HUES6 (cell line): ENCODE measurements around the gene UNC5C.
A peak's percentile ranks its signal among the peaks of the same experiment; 100 is the strongest.

Experiments
- H3K27ac ChIP-seq: 2 replicates; pipeline ENCODE4 v1.7.0; 2013; ENCODE audit warnings: low read depth, mild to moderate bottlenecking, low read length, inconsistent platforms
- H3K27me3 ChIP-seq: 2 replicates; pipeline ENCODE4 v1.6.1; 2013; ENCODE audit warnings: low read length; ENCODE audit not compliant: control insufficient read depth, insufficient read depth
- H3K36me3 ChIP-seq: 2 replicates; pipeline ENCODE4 v1.6.1; 2013; ENCODE audit warnings: low read length; ENCODE audit not compliant: control insufficient read depth, insufficient read depth
- H3K4me1 ChIP-seq: 2 replicates; pipeline ENCODE4 v1.6.1; 2013; ENCODE audit warnings: low read length; ENCODE audit not compliant: control insufficient read depth, insufficient read depth
- H3K4me3 ChIP-seq: 2 replicates; pipeline ENCODE4 v1.5.1; 2013; ENCODE audit warnings: low read depth, low read length
- H3K9ac ChIP-seq: one replicate; pipeline ENCODE4 v1.6.1; 2013; ENCODE audit warnings: mild to moderate bottlenecking, low read length
- H3K9me3 ChIP-seq: 2 replicates; pipeline ENCODE4 v1.6.1; 2013; ENCODE audit warnings: low read depth, low read length; ENCODE audit not compliant: control insufficient read depth, insufficient read depth

Gene UNC5C

GRCh38 chr4:95545546-95545945 lies 3.2 kb downstream of the UNC5C start:
- Histone ChIP-seq H3K4me3 (peak overlapping the region; percentile 68; the same call in 1 of the 2 replicates), H3K27me3 (peaks cover 65% of the 10 kb centered on the region), H3K36me3 (no peaks in the 10 kb centered on the region)

GRCh38 chr4:95544113-95545103 lies 4.4 kb downstream of the UNC5C start:
- H3K27ac ChIP-seq = no peak overlapping the region
- peaks cover 54% of the 10 kb centered on the region for H3K27me3 ChIP-seq
- no peaks in the 10 kb centered on the region for H3K9me3 ChIP-seq
- H3K36me3 ChIP-seq = no peaks in the 10 kb centered on the region
- H3K4me1 ChIP-seq = no peaks in the 10 kb centered on the region; the same call in 1 of the 2 replicates
- no peak overlapping the region for H3K4me3 ChIP-seq
- H3K9ac ChIP-seq = no peak overlapping the region

More at GRCh38 chr4:95545546-95545945, 3.2 kb downstream of the UNC5C start:
- no peaks in the 10 kb centered on the region for H3K9me3 ChIP-seq
- H3K27ac ChIP-seq = no peak overlapping the region
- no peaks in the 10 kb centered on the region; the same call in 1 of the 2 replicates for H3K4me1 ChIP-seq
- peak overlapping the region; percentile 82 for H3K9ac ChIP-seq

GRCh38 chr4:95541889-95542607 lies 6.7 kb downstream of the UNC5C start:
- Histone ChIP-seq H3K27me3 (peaks cover 31% of the 10 kb centered on the region), H3K36me3 (no peaks in the 10 kb centered on the region), H3K4me1 (no peaks in the 10 kb centered on the region; the same call in 1 of the 2 replicates), H3K4me3 (no peak overlapping the region), H3K27ac (no peak overlapping the region), H3K9me3 (no peaks in the 10 kb centered on the region), H3K9ac (no peak overlapping the region)

DNA sequence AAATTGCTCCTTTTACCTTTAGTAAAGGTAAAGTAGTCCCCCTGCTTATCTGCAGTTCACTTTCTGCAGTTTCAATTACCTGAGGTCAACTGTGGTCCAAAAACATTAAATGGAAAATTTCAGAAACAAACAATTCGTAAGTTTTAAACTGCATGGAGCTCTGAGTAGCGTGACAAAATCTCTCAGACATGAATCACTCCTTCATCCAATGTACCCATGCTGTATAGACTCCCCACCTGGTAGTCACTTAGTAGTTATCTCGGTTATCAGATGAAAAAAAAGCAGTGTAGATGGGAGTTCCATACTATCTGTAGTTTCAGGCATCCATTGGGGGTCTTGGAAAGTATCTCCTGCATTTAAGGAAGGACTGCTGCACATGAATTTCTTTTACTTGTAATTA lies 7.7 kb downstream of the UNC5C start:
- H3K27ac ChIP-seq = no peak overlapping the region
- no peak overlapping the region for H3K9ac ChIP-seq
- no peaks in the 10 kb centered on the region for H3K9me3 ChIP-seq
- H3K4me3 ChIP-seq = no peak overlapping the region
- no peaks in the 10 kb centered on the region for H3K36me3 ChIP-seq
- H3K4me1 ChIP-seq = no peaks in the 10 kb centered on the region; the same call in 1 of the 2 replicates
- peaks cover 21% of the 10 kb centered on the region for H3K27me3 ChIP-seq

GRCh38 chr4:95540227-95540626 lies 8.5 kb downstream of the UNC5C start:
- Histone ChIP-seq H3K9me3 (no peaks in the 10 kb centered on the region), H3K27ac (no peak overlapping the region), H3K36me3 (no peaks in the 10 kb centered on the region), H3K4me3 (no peak overlapping the region), H3K27me3 (peaks cover 13% of the 10 kb centered on the region; the same call in 1 of the 2 replicates), H3K9ac (no peak overlapping the region), H3K4me1 (no peaks in the 10 kb centered on the region; the same call in 1 of the 2 replicates)

DNA sequence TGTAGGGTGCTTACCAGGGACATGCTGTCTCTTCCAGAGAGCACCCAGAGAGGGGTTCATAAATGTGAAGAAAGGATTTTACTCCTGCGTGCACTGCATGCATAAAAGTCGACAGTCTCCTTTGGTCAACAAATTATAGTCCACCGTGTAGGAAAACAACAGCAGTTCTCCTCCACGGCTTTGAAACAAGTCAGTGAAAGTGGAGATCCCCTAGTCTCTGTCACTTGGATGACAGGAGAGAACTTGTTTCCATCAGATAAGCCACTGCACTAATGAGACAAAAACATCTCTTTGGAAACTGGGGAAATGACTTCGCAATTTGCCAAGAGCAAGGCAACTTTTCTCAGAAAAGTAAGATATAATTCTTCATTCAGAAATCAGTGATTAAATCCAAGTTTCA lies 9.7 kb downstream of the UNC5C start:
- H3K9ac ChIP-seq = no peak overlapping the region
- no peaks in the 10 kb centered on the region; the same call in 1 of the 2 replicates for H3K4me1 ChIP-seq
- H3K36me3 ChIP-seq = no peaks in the 10 kb centered on the region
- no peak overlapping the region for H3K27ac ChIP-seq
- H3K9me3 ChIP-seq = no peaks in the 10 kb centered on the region
- H3K27me3 ChIP-seq = 0 out of 2 replicates have a peak, but pooled peaks cover 6% of the 10 kb centered on the region
- H3K4me3 ChIP-seq = no peak overlapping the region

DNA sequence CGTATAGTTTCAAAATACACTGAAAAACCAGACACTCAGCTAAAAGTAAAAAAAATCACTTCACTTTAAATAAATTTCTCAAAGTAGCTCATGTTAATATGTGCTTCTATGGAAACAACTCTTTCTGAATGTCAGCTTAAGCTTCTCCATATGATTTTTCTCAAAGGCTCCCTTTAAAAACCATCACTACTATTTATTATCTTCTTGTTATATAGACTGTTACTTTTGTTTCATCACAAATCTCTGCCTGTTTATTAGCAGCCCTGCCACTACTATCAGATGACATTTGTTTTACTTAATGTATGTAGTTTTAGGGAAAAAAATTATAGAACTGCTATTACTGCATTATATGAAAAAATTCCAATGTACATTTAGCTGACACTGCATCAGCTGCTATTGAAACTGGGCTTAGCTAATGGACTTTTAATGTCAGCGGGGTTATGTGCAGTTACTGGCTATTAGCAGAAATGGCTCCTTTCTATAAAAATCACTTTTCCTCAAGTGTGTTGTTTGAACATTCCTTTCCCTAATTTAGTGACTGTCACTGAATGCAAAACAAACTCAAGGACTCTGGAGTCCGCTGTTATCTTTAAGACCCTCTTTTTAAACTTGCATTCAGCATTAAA lies 10.8 kb downstream of the UNC5C start:
- H3K9me3 ChIP-seq = no peaks in the 10 kb centered on the region
- H3K36me3 ChIP-seq = no peaks in the 10 kb centered on the region
- no peak overlapping the region for H3K9ac ChIP-seq
- H3K27me3 ChIP-seq = no peaks in the 10 kb centered on the region
- H3K4me1 ChIP-seq = no peaks in the 10 kb centered on the region; the same call in 1 of the 2 replicates
- no peak overlapping the region for H3K27ac ChIP-seq
- no peak overlapping the region for H3K4me3 ChIP-seq

GRCh38 chr4:95537191-95537590 lies 11.6 kb downstream of the UNC5C start:
- Histone ChIP-seq H3K27ac (no peak overlapping the region), H3K9ac (no peak overlapping the region), H3K4me3 (no peak overlapping the region), H3K36me3 (no peaks in the 10 kb centered on the region), H3K9me3 (no peaks in the 10 kb centered on the region), H3K4me1 (no peaks in the 10 kb centered on the region; the same call in 1 of the 2 replicates), H3K27me3 (no peaks in the 10 kb centered on the region)

- H3K27ac ChIP-seq = no peak overlapping the region
- H3K4me1 ChIP-seq = no peaks in the 10 kb centered on the region; the same call in 1 of the 2 replicates
- H3K9me3 ChIP-seq = no peaks in the 10 kb centered on the region
- H3K36me3 ChIP-seq = no peaks in the 10 kb centered on the region
- no peak overlapping the region for H3K9ac ChIP-seq
- no peaks in the 10 kb centered on the region for H3K27me3 ChIP-seq
- H3K4me3 ChIP-seq = no peak overlapping the region
Observed at GRCh38 chr4:95536650-95537049, 12.1 kb downstream of the UNC5C start.

GRCh38 chr4:95535180-95535579 lies 13.6 kb downstream of the UNC5C start:
- Histone ChIP-seq H3K4me1 (no peaks in the 10 kb centered on the region; the same call in 1 of the 2 replicates), H3K27me3 (no peaks in the 10 kb centered on the region), H3K27ac (no peak overlapping the region), H3K36me3 (no peaks in the 10 kb centered on the region), H3K4me3 (no peak overlapping the region), H3K9ac (no peak overlapping the region), H3K9me3 (no peaks in the 10 kb centered on the region)
